HG03095 (cell line): ENCODE measurements around the gene PCMT1.
"Not testable (repeated sequence)": the region's sequence is repeated elsewhere in the genome, so short reads cannot be mapped to it uniquely, and the experiment has no call there.

Source experiments
- ATAC-seq: cut with Tn5 transposase; IDR thresholded peaks from one replicate; pipeline ENCODE4 v1.9.1; 2021; ENCODE audit warnings: moderate library complexity; ENCODE audit not compliant: unreplicated experiment

The PCMT1 gene

DNA sequence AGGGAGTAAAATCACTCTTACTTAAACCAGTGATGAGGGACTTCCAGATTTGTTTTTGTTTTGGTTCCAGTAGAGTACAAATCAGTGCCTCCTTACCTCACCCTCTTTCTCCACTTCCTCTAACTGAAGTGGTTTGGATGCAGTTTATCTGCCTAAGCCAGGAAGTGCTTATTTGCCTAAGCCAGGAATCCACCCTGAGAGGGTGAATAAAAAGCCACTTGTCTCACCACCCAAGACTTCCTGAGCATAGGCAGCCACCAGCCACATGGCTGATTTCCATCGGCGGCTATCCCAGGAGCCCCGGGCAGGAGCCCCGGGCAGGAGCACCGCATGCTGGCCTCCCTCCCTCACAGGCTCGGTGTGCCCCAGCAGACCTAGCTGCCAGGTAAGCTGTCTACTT lies 102.6 kb downstream of the PCMT1 start:
- no peak for ATAC-seq

- no peak for ATAC-seq
These were observed 103.3 kb downstream of the PCMT1 start for GRCh38 chr6:149852881-149853280.

DNA sequence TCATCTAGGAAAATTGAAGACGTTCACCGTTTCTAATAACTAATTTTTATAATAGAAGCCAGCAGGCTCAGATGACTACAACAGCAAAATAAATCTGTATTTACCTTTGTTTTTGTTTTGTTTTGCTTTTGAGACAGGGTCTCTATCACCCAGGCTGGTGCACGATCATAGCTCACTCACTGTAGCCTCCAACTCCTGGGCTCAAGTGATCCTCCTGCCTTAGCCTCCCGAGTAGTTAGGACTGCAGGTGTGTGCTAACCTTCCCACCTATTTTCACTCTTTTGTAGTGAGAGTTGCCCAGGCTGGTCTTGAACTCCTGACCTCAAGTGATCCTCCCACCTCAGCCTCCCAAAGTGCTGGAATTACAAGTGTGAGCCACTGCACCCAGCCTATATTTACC lies 104.5 kb downstream of the PCMT1 start:
- not testable (repeated sequence) for ATAC-seq

DNA sequence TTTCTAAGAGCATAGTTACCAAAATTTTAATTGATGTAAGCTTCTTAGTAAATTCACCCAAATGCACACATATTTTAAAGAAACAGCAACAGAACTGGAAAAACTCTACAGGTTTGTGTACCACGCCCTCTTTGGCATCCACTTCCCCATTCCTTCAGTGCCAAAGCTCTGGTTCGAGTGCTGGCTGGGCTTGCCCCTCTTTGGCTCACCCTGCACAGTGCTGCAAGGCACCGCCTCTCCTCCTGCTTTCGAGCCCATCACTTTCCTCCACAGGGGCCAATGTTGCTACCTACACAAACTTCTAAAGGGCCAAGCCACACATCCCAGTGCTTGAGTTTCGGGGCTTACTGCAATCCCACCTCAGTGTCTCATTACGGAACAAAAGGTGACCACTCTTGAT lies 105.0 kb downstream of the PCMT1 start:
- ATAC-seq, result no peak

GRCh38 chr6:149855040-149855654 lies 105.6 kb downstream of the PCMT1 start:
- no peak for ATAC-seq

- ATAC-seq, result no peak
These were observed 106.2 kb downstream of the PCMT1 start for GRCh38 chr6:149855741-149856140.

- no peak for ATAC-seq
These were observed 106.9 kb downstream of the PCMT1 start for GRCh38 chr6:149856256-149856994.

- no peak for ATAC-seq
These were observed 108.0 kb downstream of the PCMT1 start for GRCh38 chr6:149857541-149857940.

DNA sequence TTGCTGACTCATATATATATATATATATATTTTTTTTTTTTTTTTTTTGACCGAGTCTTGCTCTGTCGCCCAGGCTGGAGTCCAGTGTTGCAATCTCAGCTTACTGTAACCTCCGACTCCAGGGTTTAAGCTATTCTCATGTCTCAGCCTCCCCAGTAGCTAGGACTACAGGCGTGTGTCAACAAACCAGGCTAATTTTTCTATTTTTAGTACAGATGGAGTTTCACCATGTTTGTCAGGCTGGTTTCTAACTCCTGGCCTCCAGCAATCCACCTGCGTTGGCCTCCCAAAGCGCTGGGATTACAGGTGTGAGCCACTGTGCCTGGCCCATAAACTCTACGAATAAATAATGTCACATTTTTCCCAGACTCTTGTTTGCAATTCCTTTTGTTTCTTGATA lies 109.8 kb downstream of the PCMT1 start:
- no peak for ATAC-seq

GRCh38 chr6:149859938-149860337 lies 110.4 kb downstream of the PCMT1 start:
- no peak for ATAC-seq

GRCh38 chr6:149860513-149860833 lies 110.9 kb downstream of the PCMT1 start:
- ATAC-seq, result no peak
